GM23338 (cell line): ENCODE data around the gene LRRC4. TPM values are rescaled to one million over a fixed set of nuclear protein-coding genes. Genes with fewer than 3 reads are reported as not detected.

Source experiments
- ATAC-seq: fragments of 200-7000 bp; cut with Tn5 transposase; 3 replicates; pipeline ENCODE4 v1.9.1; 2020
- DNase-seq: peaks from one replicate; pipeline ENCODE4 v3.0.0-alpha.2; 2015; ENCODE audit warnings: low spot score
- H2AFZ ChIP-seq: fragments of 200-600 bp; sonication (generic); 2 replicates; pipeline ENCODE4 v1.8.0; 2016; ENCODE audit warnings: antibody characterized with exemption, mild to moderate bottlenecking, moderate library complexity
- H3F3A ChIP-seq: fragments of 200-600 bp; sonication (generic); replicated peaks from 2 replicates; pipeline ENCODE4 v1.8.0; 2017; ENCODE audit warnings: antibody characterized with exemption, mixed run types, low read depth
- H3K27ac ChIP-seq: fragments of 200-600 bp; sonication (generic); 2 replicates; pipeline ENCODE4 v1.6.1; 2016; ENCODE audit warnings: low read depth
- H3K27me3 ChIP-seq: fragments of 200-600 bp; sonication (generic); 2 replicates; pipeline ENCODE4 v1.8.0; 2016; ENCODE audit warnings: mild to moderate bottlenecking, mixed run types, moderate library complexity; ENCODE audit not compliant: insufficient read depth
- H3K36me3 ChIP-seq: fragments of 200-600 bp; sonication (generic); 2 replicates; pipeline ENCODE4 v1.8.0; 2016; ENCODE audit warnings: mild to moderate bottlenecking; ENCODE audit not compliant: insufficient read depth
- H3K4me1 ChIP-seq: fragments of 200-600 bp; sonication (generic); 2 replicates; pipeline ENCODE4 v1.8.0; 2016; ENCODE audit warnings: mild to moderate bottlenecking, moderate library complexity; ENCODE audit not compliant: insufficient read depth
- H3K4me2 ChIP-seq: fragments of 200-600 bp; sonication (generic); 2 replicates; pipeline ENCODE4 v1.7.1; 2017; ENCODE audit warnings: mixed run types
- H3K4me3 ChIP-seq: fragments of 200-600 bp; sonication (generic); 2 replicates; pipeline ENCODE4 v1.6.1; 2016; ENCODE audit warnings: mixed run types
- H3K79me2 ChIP-seq: fragments of 200-600 bp; sonication (generic); replicated peaks from 2 replicates; pipeline ENCODE4 v1.8.0; 2017; ENCODE audit warnings: mild to moderate bottlenecking; ENCODE audit not compliant: insufficient read depth
- H3K9me2 ChIP-seq: fragments of 200-600 bp; sonication (generic); 2 replicates; pipeline ENCODE4 v1.8.0; 2017; ENCODE audit not compliant: insufficient read depth
- H4K20me1 ChIP-seq: fragments of 200-600 bp; sonication (generic); replicated peaks from 2 replicates; pipeline ENCODE4 v1.8.0; 2017; ENCODE audit warnings: mild to moderate bottlenecking; ENCODE audit not compliant: insufficient read depth
- H3K27ac Mint-ChIP-seq: 2 replicates; pipeline ENCODE4 v1.8.0; 2020; ENCODE audit warnings: inconsistent platforms, mild to moderate bottlenecking, moderate library complexity, mixed read lengths
- H3K27me3 Mint-ChIP-seq: 3 replicates; pipeline ENCODE4 v1.8.0; 2022; ENCODE audit warnings: low read depth, mild to moderate bottlenecking, moderate library complexity, mixed read lengths, inconsistent platforms; ENCODE audit not compliant: insufficient read depth, poor library complexity
- H3K36me3 Mint-ChIP-seq: 3 replicates; pipeline ENCODE4 v1.8.0; 2021; ENCODE audit warnings: low read depth, mild to moderate bottlenecking, inconsistent platforms, moderate library complexity, mixed read lengths
- H3K4me1 Mint-ChIP-seq: 3 replicates; pipeline ENCODE4 v1.8.0; 2020; ENCODE audit warnings: mild to moderate bottlenecking, inconsistent platforms, mixed read lengths
- H3K4me3 Mint-ChIP-seq: 3 replicates; pipeline ENCODE4 v1.8.0; 2021; ENCODE audit warnings: moderate library complexity, mild to moderate bottlenecking, inconsistent platforms, mixed read lengths
- H3K9me3 Mint-ChIP-seq: 3 replicates; pipeline ENCODE4 v1.8.0; 2020; ENCODE audit warnings: moderate library complexity, mild to moderate bottlenecking, inconsistent platforms, mixed read lengths
- CREB1 ChIP-seq: fragments of 250-450 bp; sonication (Bioruptor Pico); IDR thresholded peaks from 2 replicates; pipeline ENCODE4 v1.5.0; 2020; ENCODE audit warnings: low read depth, mild to moderate bottlenecking, moderate library complexity
- EZH2 ChIP-seq: fragments of 200-600 bp; sonication (generic); IDR thresholded peaks from one replicate; pipeline ENCODE4 v1.8.0; 2017; ENCODE audit warnings: antibody characterized with exemption, mild to moderate bottlenecking, low read depth; ENCODE audit not compliant: unreplicated experiment
- EZH2phosphoT487 ChIP-seq: fragments of 200-600 bp; sonication (generic); IDR thresholded peaks from one replicate; pipeline ENCODE4 v1.8.1; 2018; ENCODE audit warnings: antibody characterized with exemption; ENCODE audit not compliant: unreplicated experiment
- JUNB ChIP-seq: IDR thresholded peaks from one replicate; pipeline ENCODE4 v1.6.1; 2016; ENCODE audit warnings: antibody characterized with exemption; ENCODE audit not compliant: unreplicated experiment
- POLR2AphosphoS5 ChIP-seq: IDR thresholded peaks from 2 replicates; pipeline ENCODE4 v1.6.1; 2016; ENCODE audit warnings: antibody characterized with exemption, low read depth
- STAT1 ChIP-seq: IDR thresholded peaks from one replicate; pipeline ENCODE4 v1.6.1; 2016; ENCODE audit warnings: antibody characterized with exemption; ENCODE audit not compliant: unreplicated experiment
- ZNF114 ChIP-seq: fragments of 250-450 bp; sonication (Bioruptor Pico); IDR thresholded peaks from 2 replicates; pipeline ENCODE4 v1.5.0; 2020; ENCODE audit warnings: mild to moderate bottlenecking, moderate library complexity
- polyA plus RNA-seq: library from polyadenylated mRNA; unstranded; fragments of >200 nt; fragmentation: Nextera tagmentation; extraction: Ambion mirVana; gene quantifications from 2 replicates; pipeline ENCODE4 v1.2.1, GENCODE V29; 2016
- total RNA-seq: library from RNA; depleted of rRNA; stranded (reverse); fragments of >200 nt; shearing (Covaris generic); gene quantifications from 2 replicates; pipeline ENCODE4 v1.2.3, GENCODE V29; 2014
- TF ChIP-seq, protein P1 (sequence below): fragments of 250-450 bp; sonication (Bioruptor Pico); IDR thresholded peaks from 2 replicates; pipeline ENCODE4 v1.5.0; 2020; ENCODE audit warnings: mild to moderate bottlenecking, moderate library complexity
- TF ChIP-seq, protein P2 (sequence below), 2 experiments: fragments of 200-600 bp in 1 of 2; sonication (generic) in 1 of 2; conservative IDR thresholded peaks; 2 replicates each; pipeline versions ENCODE4 v1.5.1 to v1.6.1; 2016 to 2017; ENCODE audit warnings: antibody characterized with exemption in 2 of 2, low read depth in 2 of 2, mild to moderate bottlenecking in 2 of 2, moderate library complexity in 1 of 2
- TF ChIP-seq, protein P3 (sequence below): IDR thresholded peaks from one replicate; pipeline ENCODE4 v1.6.1; 2018; ENCODE audit warnings: antibody characterized with exemption; ENCODE audit not compliant: unreplicated experiment

The LRRC4 gene
- total and polyA plus RNA-seq, 2 experiments from 2014 or later, result 1.9 to 5.2 TPM

DNA sequence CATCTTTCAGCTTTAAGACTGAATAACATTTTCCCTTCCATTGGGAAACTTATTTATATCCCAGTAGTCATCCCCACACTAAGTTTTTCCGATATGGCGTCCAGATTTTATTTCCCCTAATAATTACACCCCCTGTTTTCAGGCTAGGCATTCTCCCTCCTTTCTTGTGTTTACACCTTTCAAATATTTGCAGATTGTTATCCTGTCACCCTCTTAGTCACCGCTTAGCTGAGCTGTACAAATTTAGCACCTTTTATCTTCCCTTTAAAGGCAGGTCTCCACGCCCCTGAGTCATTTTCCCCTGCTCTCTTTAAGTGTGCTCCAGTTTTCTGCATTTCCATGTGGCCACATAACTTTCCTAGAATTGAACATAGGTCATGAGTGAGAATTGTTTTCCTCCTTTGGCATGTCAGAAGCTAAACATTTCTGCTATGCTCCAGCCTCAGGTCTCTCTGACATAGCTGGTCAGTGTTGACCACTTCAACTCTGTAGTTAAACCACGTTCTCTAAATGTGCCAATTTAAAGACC is 47.4 kb downstream of the LRRC4 start:
- no peaks in the 10 kb centered on the region for H3K27me3 ChIP-seq
- Mint-ChIP-seq H3K4me1 (peaks cover 48% of the 10 kb centered on the region), H3K27ac (no peak overlapping the region), H3K9me3 (peaks cover 7% of the 10 kb centered on the region), H3K4me3 (no peak overlapping the region), H3K36me3 (peaks cover 8% of the 10 kb centered on the region), H3K27me3 (peaks cover 10% of the 10 kb centered on the region)
- TF ChIP-seq, protein P1, sequence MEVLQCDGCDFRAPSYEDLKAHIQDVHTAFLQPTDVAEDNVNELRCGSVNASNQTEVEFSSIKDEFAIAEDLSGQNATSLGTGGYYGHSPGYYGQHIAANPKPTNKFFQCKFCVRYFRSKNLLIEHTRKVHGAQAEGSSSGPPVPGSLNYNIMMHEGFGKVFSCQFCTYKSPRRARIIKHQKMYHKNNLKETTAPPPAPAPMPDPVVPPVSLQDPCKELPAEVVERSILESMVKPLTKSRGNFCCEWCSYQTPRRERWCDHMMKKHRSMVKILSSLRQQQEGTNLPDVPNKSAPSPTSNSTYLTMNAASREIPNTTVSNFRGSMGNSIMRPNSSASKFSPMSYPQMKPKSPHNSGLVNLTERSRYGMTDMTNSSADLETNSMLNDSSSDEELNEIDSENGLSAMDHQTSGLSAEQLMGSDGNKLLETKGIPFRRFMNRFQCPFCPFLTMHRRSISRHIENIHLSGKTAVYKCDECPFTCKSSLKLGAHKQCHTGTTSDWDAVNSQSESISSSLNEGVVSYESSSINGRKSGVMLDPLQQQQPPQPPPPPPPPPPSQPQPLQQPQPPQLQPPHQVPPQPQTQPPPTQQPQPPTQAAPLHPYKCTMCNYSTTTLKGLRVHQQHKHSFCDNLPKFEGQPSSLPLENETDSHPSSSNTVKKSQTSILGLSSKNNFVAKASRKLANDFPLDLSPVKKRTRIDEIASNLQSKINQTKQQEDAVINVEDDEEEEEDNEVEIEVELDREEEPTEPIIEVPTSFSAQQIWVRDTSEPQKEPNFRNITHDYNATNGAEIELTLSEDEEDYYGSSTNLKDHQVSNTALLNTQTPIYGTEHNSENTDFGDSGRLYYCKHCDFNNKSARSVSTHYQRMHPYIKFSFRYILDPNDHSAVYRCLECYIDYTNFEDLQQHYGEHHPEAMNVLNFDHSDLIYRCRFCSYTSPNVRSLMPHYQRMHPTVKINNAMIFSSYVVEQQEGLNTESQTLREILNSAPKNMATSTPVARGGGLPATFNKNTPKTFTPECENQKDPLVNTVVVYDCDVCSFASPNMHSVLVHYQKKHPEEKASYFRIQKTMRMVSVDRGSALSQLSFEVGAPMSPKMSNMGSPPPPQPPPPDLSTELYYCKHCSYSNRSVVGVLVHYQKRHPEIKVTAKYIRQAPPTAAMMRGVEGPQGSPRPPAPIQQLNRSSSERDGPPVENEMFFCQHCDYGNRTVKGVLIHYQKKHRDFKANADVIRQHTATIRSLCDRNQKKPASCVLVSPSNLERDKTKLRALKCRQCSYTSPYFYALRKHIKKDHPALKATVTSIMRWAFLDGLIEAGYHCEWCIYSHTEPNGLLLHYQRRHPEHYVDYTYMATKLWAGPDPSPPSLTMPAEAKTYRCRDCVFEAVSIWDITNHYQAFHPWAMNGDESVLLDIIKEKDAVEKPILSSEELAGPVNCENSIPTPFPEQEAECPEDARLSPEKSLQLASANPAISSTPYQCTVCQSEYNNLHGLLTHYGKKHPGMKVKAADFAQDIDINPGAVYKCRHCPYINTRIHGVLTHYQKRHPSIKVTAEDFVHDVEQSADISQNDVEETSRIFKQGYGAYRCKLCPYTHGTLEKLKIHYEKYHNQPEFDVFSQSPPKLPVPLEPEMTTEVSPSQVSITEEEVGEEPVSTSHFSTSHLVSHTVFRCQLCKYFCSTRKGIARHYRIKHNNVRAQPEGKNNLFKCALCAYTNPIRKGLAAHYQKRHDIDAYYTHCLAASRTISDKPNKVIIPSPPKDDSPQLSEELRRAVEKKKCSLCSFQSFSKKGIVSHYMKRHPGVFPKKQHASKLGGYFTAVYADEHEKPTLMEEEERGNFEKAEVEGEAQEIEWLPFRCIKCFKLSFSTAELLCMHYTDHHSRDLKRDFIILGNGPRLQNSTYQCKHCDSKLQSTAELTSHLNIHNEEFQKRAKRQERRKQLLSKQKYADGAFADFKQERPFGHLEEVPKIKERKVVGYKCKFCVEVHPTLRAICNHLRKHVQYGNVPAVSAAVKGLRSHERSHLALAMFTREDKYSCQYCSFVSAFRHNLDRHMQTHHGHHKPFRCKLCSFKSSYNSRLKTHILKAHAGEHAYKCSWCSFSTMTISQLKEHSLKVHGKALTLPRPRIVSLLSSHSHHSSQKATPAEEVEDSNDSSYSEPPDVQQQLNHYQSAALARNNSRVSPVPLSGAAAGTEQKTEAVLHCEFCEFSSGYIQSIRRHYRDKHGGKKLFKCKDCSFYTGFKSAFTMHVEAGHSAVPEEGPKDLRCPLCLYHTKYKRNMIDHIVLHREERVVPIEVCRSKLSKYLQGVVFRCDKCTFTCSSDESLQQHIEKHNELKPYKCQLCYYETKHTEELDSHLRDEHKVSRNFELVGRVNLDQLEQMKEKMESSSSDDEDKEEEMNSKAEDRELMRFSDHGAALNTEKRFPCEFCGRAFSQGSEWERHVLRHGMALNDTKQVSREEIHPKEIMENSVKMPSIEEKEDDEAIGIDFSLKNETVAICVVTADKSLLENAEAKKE (CRISPR knock-in tag), result no peak
- no peak for TF ChIP-seq STAT1
- no peak for TF ChIP-seq JUNB
- TF ChIP-seq EZH2, result no peak
- TF ChIP-seq, protein P2, sequence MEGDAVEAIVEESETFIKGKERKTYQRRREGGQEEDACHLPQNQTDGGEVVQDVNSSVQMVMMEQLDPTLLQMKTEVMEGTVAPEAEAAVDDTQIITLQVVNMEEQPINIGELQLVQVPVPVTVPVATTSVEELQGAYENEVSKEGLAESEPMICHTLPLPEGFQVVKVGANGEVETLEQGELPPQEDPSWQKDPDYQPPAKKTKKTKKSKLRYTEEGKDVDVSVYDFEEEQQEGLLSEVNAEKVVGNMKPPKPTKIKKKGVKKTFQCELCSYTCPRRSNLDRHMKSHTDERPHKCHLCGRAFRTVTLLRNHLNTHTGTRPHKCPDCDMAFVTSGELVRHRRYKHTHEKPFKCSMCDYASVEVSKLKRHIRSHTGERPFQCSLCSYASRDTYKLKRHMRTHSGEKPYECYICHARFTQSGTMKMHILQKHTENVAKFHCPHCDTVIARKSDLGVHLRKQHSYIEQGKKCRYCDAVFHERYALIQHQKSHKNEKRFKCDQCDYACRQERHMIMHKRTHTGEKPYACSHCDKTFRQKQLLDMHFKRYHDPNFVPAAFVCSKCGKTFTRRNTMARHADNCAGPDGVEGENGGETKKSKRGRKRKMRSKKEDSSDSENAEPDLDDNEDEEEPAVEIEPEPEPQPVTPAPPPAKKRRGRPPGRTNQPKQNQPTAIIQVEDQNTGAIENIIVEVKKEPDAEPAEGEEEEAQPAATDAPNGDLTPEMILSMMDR (conservative IDR thresholded peaks at IDR 0.05; ENCODE audit: low read depth in 2 of 2), result no peak
- TF ChIP-seq, protein P3, sequence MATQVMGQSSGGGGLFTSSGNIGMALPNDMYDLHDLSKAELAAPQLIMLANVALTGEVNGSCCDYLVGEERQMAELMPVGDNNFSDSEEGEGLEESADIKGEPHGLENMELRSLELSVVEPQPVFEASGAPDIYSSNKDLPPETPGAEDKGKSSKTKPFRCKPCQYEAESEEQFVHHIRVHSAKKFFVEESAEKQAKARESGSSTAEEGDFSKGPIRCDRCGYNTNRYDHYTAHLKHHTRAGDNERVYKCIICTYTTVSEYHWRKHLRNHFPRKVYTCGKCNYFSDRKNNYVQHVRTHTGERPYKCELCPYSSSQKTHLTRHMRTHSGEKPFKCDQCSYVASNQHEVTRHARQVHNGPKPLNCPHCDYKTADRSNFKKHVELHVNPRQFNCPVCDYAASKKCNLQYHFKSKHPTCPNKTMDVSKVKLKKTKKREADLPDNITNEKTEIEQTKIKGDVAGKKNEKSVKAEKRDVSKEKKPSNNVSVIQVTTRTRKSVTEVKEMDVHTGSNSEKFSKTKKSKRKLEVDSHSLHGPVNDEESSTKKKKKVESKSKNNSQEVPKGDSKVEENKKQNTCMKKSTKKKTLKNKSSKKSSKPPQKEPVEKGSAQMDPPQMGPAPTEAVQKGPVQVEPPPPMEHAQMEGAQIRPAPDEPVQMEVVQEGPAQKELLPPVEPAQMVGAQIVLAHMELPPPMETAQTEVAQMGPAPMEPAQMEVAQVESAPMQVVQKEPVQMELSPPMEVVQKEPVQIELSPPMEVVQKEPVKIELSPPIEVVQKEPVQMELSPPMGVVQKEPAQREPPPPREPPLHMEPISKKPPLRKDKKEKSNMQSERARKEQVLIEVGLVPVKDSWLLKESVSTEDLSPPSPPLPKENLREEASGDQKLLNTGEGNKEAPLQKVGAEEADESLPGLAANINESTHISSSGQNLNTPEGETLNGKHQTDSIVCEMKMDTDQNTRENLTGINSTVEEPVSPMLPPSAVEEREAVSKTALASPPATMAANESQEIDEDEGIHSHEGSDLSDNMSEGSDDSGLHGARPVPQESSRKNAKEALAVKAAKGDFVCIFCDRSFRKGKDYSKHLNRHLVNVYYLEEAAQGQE, result no peak
- TF ChIP-seq EZH2phosphoT487, result no peak
- TF ChIP-seq ZNF114 (CRISPR knock-in tag), result no peak
- TF ChIP-seq POLR2AphosphoS5, result no peak
- no peak for TF ChIP-seq CREB1 (CRISPR knock-in tag)
- H3K4me3 ChIP-seq, result no peak overlapping the region
- H3K36me3 ChIP-seq, result peaks cover 4% of the 10 kb centered on the region; the same call in 1 of the 2 replicates
- H3K27ac ChIP-seq, result no peak overlapping the region
- H3K4me2 ChIP-seq, result no peak overlapping the region
- H3K9me2 ChIP-seq, result no peaks in the 10 kb centered on the region
- no peak for DNase-seq
- H2AFZ ChIP-seq, result no peak overlapping the region
- no peak for ATAC-seq
- H3K4me1 ChIP-seq, result peaks cover 45% of the 10 kb centered on the region
- peaks cover 34% of the 10 kb centered on the region for H3K79me2 ChIP-seq
- peaks cover 15% of the 10 kb centered on the region; the same call in 1 of the 2 replicates for H4K20me1 ChIP-seq
- H3F3A ChIP-seq, result 0 out of 2 replicates have a peak, but pooled peaks cover 6% of the 10 kb centered on the region
